Smooth muscle cell (in vitro differentiated cells): Measurements from ENCODE around the gene NKAIN4. TPM values are rescaled to one million over a fixed set of nuclear protein-coding genes. Genes with fewer than 3 reads are reported as not detected.
A peak's percentile ranks its signal among the peaks of the same experiment; 100 is the strongest.

Experiments
- DNase-seq: peaks from one replicate; lab custom pipeline; 2025; ENCODE audit not compliant: unreplicated experiment; lab: John Stamatoyannopoulos, UW
- H2AFZ ChIP-seq: fragments of 200-600 bp; sonication (generic); 2 replicates; pipeline ENCODE4 v1.6.0; 2016; ENCODE audit warnings: antibody characterized with exemption, low read depth, mild to moderate bottlenecking
- H3F3A ChIP-seq: fragments of 200-600 bp; sonication (generic); 2 replicates; pipeline ENCODE4 v1.6.0; 2017; ENCODE audit warnings: antibody characterized with exemption, low read depth
- H3K27ac ChIP-seq: fragments of 200-600 bp; sonication (generic); 2 replicates; pipeline ENCODE4 v1.5.1; 2016; ENCODE audit warnings: low read depth, mild to moderate bottlenecking
- H3K27me3 ChIP-seq: fragments of 200-600 bp; sonication (generic); 2 replicates; pipeline ENCODE4 v1.6.1; 2016; ENCODE audit warnings: low read depth, mild to moderate bottlenecking
- H3K36me3 ChIP-seq: fragments of 200-600 bp; sonication (generic); 2 replicates; pipeline ENCODE4 v1.5.1; 2016; ENCODE audit warnings: low read depth
- H3K4me1 ChIP-seq: fragments of 200-600 bp; sonication (generic); 2 replicates; pipeline ENCODE4 v1.5.1; 2016; ENCODE audit warnings: low read depth
- H3K4me2 ChIP-seq: fragments of 200-600 bp; sonication (generic); 2 replicates; pipeline ENCODE4 v1.6.0; 2016; ENCODE audit warnings: mild to moderate bottlenecking
- H3K4me3 ChIP-seq: fragments of 200-600 bp; sonication (generic); 2 replicates; pipeline ENCODE4 v1.5.1; 2016; ENCODE audit warnings: mild to moderate bottlenecking
- H3K79me2 ChIP-seq: fragments of 200-600 bp; sonication (generic); 2 replicates; pipeline ENCODE4 v1.6.0; 2016; ENCODE audit warnings: low read depth, mild to moderate bottlenecking
- H3K9ac ChIP-seq: fragments of 200-600 bp; sonication (generic); 2 replicates; pipeline ENCODE4 v1.6.0; 2016; ENCODE audit warnings: low read depth
- H3K9me3 ChIP-seq: fragments of 200-600 bp; sonication (generic); replicated peaks from 2 replicates; pipeline ENCODE4 v1.5.1; 2016; ENCODE audit warnings: low read depth
- H4K20me1 ChIP-seq: fragments of 200-600 bp; sonication (generic); 2 replicates; pipeline ENCODE4 v1.6.0; 2016; ENCODE audit warnings: low read depth
- WGBS: methylation state at CpG from one replicate; pipeline ENCODE4 v1.1.7; 2016; ENCODE audit warnings: low lambda C conversion rate; 5-methylcytosine and 5-hydroxymethylcytosine counted together
- polyA plus RNA-seq: library from polyadenylated mRNA; unstranded; fragments of >200 nt; fragmentation: Nextera tagmentation; extraction: Ambion mirVana; gene quantifications from 2 replicates; pipeline ENCODE4 v1.2.1, GENCODE V29; 2016
- total RNA-seq: library from RNA; depleted of rRNA; stranded (reverse); fragments of >200 nt; gene quantifications from 2 replicates; pipeline ENCODE4 v1.2.3, GENCODE V29; 2014
- TF ChIP-seq, protein P1 (sequence below): fragments of 200-600 bp; sonication (generic); IDR thresholded peaks from 2 replicates; pipeline ENCODE4 v1.5.1; 2017; ENCODE audit warnings: borderline replicate concordance, mild to moderate bottlenecking, antibody characterized with exemption; ENCODE audit not compliant: insufficient read depth, poor library complexity, severe bottlenecking

NKAIN4 gene
- total and polyA plus RNA-seq, 2 experiments from 2014 or later = 19.8 to 50.0 TPM

DNA sequence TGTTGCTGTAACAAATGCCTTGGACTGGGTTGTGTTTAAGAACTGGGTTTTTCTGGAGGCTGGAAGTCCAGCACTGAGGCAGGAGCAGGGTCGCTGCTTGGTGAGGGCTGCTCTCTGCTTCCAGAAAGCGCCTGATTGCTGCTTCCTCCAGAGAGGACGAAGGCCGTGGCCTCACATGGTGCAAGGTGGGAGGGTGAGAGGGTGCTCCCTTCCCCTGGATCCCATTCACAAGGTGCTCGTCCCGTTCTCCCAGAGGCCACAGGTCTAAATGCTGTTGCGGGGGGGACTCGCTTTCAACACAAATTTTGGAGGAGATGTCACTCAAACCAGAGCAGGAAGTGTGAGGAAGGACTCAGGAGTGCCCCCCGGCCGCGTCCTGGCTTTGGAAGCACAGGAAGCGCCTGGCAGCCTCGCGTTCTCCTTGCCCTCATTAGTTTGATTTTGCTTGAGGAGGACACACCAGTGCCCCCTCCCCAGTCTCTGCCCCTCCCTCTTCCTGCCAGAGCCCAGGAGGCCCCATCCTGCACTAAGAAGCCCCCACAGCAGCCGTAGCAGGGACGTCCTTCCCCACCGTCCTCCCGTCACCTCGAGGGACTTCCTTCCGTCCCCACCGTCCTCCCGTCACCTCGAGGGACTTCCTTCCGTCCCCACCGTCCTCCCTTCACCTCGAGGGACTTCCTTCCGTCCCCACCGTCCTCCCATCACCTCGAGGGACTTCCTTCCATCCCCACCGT, 7.7 kb upstream of the NKAIN4 start:
- TF ChIP-seq, protein P1, sequence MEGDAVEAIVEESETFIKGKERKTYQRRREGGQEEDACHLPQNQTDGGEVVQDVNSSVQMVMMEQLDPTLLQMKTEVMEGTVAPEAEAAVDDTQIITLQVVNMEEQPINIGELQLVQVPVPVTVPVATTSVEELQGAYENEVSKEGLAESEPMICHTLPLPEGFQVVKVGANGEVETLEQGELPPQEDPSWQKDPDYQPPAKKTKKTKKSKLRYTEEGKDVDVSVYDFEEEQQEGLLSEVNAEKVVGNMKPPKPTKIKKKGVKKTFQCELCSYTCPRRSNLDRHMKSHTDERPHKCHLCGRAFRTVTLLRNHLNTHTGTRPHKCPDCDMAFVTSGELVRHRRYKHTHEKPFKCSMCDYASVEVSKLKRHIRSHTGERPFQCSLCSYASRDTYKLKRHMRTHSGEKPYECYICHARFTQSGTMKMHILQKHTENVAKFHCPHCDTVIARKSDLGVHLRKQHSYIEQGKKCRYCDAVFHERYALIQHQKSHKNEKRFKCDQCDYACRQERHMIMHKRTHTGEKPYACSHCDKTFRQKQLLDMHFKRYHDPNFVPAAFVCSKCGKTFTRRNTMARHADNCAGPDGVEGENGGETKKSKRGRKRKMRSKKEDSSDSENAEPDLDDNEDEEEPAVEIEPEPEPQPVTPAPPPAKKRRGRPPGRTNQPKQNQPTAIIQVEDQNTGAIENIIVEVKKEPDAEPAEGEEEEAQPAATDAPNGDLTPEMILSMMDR = no peak
- 76% methylated on average over 17 of the region's 30 CpGs for WGBS
- no peak overlapping the region for H3K9ac ChIP-seq

DNA sequence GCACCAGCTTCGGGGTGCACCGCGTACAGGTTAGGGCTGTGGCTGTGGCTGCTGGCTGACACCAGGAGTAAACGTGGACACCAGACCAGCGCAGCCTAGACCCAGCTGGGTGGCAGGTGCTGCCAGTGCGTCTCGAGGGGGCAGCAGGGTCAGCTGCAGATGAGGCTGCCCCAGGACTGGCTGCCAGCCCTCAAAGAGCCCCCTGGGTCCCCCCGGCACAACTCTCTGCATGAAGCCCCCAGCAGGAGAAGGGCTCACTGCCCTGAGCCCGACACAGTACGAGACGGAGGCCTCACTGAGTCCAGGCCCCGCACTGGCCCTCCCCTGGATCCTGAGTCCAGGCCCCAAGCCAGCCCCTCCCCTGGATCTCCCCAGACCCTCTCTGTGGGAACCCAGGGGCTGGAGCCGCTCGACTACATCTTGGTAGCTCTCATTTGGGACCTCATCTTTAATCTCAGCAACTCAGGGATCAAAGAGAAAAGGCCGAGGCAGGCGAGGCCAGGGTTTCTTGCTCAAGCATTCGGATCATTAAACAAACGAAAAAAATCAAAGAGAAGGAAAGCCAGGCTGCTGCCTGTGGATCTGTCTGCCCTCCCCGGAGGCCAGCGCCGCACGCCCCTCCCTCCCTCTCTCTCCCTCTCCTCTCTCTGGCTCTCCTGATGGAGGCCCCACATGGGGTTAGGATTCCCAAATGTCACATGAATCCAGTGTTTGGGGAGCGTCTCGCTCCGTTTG, 7.0 kb upstream of the NKAIN4 start:
- H3K79me2 ChIP-seq = no peaks in the 10 kb centered on the region
- TF ChIP-seq, protein P1 = no peak
- WGBS = 55% methylated on average over 24 of the region's 25 CpGs
- no peaks in the 10 kb centered on the region for H3F3A ChIP-seq
- peak overlapping the region; percentile 90 for H2AFZ ChIP-seq
- H3K4me2 ChIP-seq = peak overlapping the region; percentile 45
- H3K9me3 ChIP-seq = no peaks in the 10 kb centered on the region
- H3K27me3 ChIP-seq = no peaks in the 10 kb centered on the region
- peaks cover 13% of the 10 kb centered on the region for H3K4me1 ChIP-seq
- H3K27ac ChIP-seq = peak overlapping the region; percentile 21
- DNase-seq = peak; percentile 9
- H4K20me1 ChIP-seq = no peaks in the 10 kb centered on the region
- no peaks in the 10 kb centered on the region for H3K36me3 ChIP-seq
- no peak overlapping the region for H3K4me3 ChIP-seq
- no peak overlapping the region for H3K9ac ChIP-seq

More for the DNA sequence above, 7.7 kb upstream of the NKAIN4 start:
- H3K79me2 ChIP-seq = no peaks in the 10 kb centered on the region
- H3K27ac ChIP-seq = no peak overlapping the region
- peak overlapping the region; percentile 45 for H3K4me2 ChIP-seq
- peaks cover 13% of the 10 kb centered on the region for H3K4me1 ChIP-seq
- no peak for DNase-seq
- no peaks in the 10 kb centered on the region for H3K36me3 ChIP-seq
- H3K9me3 ChIP-seq = no peaks in the 10 kb centered on the region
- H3K27me3 ChIP-seq = no peaks in the 10 kb centered on the region
- no peak overlapping the region for H3K4me3 ChIP-seq
- peak overlapping the region; percentile 90 for H2AFZ ChIP-seq
- no peaks in the 10 kb centered on the region for H3F3A ChIP-seq
- H4K20me1 ChIP-seq = no peaks in the 10 kb centered on the region

DNA sequence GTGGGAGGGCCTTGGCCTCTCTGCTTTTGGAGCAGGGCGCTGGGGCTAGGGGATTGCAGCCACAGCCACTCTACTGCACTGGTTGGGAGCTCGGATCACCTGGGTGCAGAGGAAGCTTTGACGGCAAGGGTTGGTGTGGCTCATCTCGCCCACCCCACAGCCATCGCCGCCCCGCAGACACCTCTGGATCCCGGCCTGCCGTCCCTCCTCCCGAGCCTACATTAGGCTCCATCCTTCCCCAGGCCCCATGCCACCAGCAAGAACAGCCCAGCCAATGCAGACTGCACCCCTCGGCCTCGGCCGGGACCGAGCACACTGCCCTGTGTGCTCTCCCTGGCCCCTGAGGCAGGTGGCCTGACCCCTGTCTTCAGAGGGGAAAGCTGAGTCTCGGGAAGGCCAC, 6.3 kb upstream of the NKAIN4 start:
- Histone ChIP-seq H3K9me3 (no peaks in the 10 kb centered on the region), H3K4me1 (peaks cover 13% of the 10 kb centered on the region), H3K36me3 (no peaks in the 10 kb centered on the region), H2AFZ (no peak overlapping the region), H3F3A (no peaks in the 10 kb centered on the region), H3K27me3 (peaks cover 4% of the 10 kb centered on the region), H3K79me2 (no peaks in the 10 kb centered on the region), H3K9ac (no peak overlapping the region), H3K4me2 (no peak overlapping the region), H4K20me1 (no peaks in the 10 kb centered on the region), H3K27ac (no peak overlapping the region), H3K4me3 (no peak overlapping the region)
- no peak for DNase-seq
- WGBS = 93% methylated on average over 15 of the region's 15 CpGs
- TF ChIP-seq, protein P1 = no peak
